Embryonic facial prominence (tissue), 1 donor: Measurements from ENCODE around the gene PTX4.
"Not testable (repeated sequence)": the region's sequence is repeated elsewhere in the genome, so short reads cannot be mapped to it uniquely, and the experiment has no call there.

Experiments used
- DNase-seq: peaks from one replicate; pipeline ENCODE4 v3.0.0-alpha.2; 2016; ENCODE audit errors: extremely low spot score

Gene PTX4

DNA sequence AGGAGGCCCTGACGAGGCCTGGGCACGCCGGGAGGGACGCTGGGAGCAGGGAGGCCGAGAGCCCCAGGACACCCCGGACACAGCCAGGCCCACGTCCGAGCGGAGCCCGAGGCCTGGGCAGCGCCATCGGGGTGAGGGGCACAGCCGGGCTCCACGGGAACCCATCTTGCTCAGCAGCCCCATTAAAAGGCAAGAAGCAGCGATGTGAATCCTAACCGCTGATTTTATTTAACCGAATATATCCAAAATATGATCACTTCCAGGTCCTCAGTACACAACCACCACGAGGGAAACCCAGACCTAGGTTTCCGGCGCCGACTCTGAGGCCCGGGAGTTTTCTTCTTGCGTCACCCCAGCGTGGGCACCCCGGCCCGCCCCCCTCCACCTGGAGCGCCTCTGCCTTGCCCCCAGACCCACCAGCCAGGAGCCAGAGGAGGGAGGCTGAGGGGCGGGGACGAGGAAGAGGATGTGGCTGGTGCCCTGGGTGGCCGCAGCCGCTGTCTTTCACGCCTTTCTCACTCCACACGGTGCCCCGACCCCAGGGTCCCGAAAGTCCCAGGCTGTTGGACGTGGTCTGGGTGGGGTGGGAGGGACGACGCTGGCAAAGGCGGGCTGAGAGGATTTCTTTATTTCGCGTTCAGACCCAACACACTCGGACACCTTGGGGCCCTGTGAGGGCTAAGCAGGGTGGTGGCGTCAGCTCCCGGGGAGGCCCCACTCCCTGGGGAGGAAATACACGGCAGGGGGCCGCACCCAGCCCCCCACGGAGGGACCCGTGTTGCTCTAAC, 43.8 kb downstream of the PTX4 start:
- DNase-seq, result no peak

DNA sequence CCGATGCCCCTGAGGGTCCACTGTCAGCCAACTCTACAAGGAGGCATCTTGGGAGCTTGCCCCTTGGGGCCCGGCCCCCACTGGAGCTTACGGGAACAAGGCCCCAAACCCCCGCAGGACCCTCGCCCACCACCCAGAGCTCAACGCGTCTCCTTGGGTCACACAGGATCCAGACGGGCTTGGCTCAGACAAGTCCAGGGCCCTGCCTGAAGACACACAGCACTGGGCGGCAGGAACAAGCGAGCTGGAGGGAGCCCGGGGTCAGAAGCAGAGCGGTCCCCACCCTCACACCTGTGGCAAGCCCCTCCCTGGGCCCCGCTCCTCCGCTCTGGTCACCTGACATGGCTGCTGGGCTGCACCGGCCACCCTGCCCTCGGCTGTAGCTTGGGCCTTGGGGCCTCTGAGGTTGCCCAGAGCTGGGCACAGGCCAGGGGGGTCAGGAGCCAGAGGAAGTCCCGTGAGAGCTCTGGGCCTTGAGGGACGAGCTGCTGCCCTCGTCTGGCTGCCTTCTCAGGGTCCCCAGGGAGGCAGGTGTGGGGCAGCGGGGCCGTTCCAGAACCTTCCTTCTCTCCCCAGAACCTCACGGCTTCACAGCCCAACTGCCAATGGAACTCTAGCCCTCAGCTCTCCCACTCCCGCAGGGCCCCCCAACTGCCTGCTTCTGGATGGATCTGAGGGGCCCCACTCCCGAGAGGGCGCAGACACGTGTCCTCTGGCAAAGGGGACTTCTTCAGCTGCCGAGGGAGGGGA, 44.6 kb downstream of the PTX4 start, which contains the start of gene CCDC154:
CCDC154 (minus strand) TSS at position 577 of the 750 bp plus-strand sequence; CDS start at position 343, 234 bp downstream.
- no peak for DNase-seq

DNA sequence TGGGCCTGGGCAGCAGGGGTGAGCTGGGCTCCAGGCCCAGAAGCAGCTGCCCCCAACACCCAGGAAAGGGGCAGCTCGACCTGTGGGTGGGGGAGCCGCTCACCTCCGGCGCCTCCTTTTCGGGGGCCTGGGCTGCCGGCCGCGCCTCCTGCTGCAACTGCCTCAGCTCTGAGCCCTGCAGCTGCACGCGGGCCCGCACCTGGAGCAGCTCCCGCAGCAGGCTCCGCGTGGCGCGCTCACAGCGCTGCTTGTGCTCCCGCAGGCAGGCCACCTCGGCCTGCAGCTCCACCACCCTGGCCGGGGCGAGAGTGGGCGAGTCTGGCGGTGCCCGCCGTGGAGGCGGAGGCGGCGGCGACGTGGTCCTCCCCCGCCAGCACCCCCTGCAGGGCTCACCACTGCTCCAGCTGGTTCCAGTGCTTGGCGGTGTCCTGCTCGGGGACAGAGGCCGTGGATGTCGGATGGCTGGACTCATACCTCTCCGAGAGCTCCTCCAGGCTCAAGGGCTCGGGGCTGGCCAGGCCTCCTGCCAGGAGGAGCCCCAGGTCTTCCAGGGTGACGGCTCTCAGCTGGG, 45.3 kb downstream of the PTX4 start:
- DNase-seq, result no peak

DNA sequence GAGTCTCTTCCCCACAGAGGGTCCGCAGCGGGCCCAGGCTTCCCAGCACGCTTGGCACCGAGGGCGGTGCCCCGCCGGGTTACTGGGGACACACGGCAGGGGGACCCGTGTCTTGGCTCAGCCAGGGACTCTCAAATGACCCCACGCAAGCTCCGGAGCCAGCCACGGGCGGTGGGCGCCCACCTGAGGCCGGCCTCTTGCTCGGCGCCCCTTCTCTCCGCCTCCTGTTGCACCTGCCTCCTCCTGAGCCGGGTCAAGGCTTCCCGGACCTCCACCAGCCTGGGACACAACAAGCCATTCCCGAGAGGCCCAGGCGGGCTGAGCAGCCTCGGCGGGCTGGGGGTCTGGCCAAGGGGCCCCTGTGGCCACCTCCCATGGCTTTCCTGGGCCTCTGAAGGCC, 46.0 kb downstream of the PTX4 start:
- no peak for DNase-seq

GRCh38 chr16:1441391-1441829, 47.3 kb downstream of the PTX4 start:
- no peak for DNase-seq

DNA sequence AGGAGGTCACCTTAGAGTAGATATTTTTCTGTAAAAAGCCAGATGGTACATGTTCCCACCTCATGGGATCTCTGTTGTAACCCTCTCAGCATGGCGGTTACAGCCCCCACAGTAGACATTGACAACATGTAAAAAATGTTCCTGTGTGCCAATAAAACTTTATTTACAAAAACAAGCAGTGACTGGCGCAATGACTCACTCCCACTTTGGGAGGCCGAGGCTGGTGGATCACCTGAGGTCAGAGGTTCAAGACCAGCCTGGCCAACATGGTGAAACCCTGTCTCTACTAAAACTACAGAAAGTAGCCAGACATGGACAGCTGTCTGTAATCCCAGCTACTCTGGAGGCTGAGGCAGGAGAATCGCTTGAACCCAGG, 49.1 kb downstream of the PTX4 start:
- not testable (repeated sequence) for DNase-seq

DNA sequence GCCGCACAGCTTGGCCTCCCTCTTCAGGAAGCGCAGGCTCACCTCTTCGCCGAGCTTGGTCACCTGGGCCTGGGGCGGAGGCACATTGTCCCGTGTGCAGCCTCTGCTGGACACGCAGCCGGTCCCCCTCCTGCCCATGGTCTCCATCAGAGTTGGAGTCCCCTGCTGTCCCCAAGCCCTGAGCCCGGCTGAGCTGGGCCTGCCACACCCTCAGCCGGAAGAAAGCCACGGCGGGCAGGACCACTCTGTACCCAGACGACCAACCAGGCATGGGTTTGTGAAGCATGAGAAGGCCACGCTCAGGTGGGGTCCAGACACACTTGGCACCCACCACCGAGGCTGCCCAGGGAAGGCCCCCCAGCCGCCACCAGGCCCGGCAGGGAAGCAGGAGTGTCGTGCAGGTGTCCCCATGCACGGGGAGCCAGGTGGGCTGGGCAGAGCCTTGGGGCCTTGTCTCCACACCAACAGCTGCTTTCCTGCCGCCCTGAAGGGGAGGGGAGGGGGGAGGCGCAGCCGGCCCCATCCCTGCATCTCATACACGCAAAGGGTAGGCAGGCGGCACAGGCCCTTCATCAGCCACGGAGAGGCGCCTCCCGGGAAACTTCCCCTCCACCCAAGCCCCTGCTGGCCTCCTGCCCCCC, 49.6 kb downstream of the PTX4 start:
- no peak for DNase-seq

GRCh38 chr16:1438229-1439057, 50.3 kb downstream of the PTX4 start:
- DNase-seq, result no peak

DNA sequence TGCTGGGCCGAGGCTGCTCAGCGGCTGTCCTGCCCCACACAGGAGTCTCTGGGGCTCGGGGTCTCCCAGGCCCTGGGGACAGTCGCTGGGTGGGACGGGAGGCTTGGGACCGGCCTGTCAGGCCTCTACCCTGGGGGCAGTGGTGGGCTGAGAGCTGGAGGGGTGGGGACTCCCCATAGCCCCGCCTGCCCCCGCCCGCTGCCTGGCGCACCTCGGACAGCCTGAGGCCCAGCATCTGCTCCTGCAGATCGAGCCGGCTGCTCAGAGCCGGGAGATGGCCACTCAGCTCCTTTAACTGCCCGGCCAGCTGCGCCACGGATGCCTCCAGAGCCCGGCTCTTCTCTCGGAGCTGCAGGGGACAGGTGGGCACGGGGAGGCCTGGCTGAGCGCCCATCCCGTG, 51.1 kb downstream of the PTX4 start:
- no peak for DNase-seq

- no peak for DNase-seq
Observed at GRCh38 chr16:1436731-1437355, 51.9 kb downstream of the PTX4 start.

DNA sequence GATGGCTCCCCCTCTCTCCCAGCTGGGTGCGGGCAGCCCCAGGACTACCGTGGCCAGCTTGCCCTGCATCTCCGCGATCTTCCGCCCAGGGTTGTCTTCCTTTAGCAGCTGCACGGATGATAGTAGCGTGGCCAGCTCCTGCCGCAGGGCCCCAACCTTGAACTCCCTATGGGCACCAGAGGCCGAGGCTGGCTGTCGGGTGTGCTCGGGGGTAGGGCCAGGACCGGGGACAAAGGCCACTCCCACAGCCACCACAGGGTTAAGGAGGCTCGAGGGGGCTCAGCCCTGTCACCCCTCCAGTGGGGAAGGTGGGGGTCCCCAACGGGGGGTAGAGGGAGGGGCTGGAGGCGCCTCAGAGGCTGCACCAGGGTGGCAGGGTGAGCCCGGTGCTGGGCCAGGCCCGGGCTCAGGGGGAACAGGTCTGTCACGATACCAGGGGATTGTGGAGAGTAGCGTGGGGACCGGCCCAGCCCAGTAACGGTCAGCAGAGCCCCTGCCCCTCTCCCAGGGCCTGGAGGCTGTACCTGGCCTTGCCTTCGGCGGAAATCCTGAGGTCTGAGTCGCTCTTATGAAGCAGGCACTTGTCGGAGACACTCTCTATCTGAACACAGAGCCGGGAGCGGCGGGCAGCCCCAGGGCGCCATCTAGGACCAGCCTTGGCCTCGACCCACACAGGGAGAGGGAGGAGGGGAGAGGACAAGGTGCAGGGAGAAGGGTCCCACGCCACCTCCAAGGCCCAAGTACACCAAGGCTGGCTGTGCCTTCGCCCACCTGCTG, 52.6 kb downstream of the PTX4 start:
- no peak for DNase-seq
